ENCODE measurements around the gene ARHGEF10L.

ARHGEF10L gene

DNA sequence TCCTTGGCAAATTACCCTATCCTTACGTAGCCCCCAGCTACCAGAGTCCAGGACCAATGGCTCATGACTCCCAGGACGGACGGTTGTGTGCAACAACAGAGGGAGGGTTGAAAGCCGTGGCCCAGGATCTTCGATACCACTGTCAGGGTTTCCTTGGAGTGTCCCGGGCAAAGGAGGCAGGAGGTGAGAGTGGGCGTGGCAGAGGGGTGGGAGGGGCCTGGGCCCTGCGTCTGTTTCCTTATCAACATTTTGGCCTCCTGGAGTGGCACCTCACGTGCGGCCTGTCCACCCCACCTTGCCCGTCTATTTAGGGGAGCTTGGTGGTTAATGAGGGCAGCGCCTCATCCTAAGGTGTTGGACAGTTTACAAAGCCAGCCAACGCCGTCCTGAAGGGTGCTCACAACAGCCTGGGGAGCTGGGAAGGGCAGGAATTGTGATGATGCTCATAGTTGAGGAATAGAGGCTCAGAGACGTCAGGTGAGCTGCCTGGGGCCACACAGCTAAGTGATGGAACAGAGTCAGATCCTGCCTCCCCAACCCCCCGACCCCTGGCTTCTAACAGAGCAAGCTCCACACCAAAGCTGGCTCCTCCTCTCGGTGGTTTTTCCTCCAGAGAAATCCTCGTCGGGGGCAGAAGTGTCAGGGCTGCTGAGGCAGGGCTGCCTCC, 17.4 kb upstream of the ARHGEF10L start:
- no peak for DNase-seq

GRCh38 chr1:17523321-17524041, 16.0 kb upstream of the ARHGEF10L start:
- no peak for DNase-seq

DNA sequence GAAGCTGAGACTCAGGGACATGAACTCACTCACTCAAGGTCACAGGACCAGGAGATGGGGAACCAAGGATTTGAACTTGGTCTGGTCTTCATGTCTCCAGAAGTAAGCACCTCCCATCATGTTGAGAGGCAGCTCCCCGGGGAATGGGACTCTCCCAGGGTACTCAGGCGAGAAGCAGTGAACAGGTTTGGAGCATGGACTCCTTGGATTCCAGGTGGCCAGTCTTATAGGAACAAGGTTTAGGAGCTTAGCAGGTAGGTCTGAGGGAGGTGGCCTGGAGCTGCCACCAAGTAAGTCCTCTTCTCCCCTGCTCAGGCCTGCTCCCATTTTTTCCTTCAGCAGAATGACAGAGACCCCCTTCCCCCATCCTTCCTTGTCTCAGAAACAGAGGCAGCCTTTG, 14.9 kb upstream of the ARHGEF10L start:
- DNase-seq, result no peak

DNA sequence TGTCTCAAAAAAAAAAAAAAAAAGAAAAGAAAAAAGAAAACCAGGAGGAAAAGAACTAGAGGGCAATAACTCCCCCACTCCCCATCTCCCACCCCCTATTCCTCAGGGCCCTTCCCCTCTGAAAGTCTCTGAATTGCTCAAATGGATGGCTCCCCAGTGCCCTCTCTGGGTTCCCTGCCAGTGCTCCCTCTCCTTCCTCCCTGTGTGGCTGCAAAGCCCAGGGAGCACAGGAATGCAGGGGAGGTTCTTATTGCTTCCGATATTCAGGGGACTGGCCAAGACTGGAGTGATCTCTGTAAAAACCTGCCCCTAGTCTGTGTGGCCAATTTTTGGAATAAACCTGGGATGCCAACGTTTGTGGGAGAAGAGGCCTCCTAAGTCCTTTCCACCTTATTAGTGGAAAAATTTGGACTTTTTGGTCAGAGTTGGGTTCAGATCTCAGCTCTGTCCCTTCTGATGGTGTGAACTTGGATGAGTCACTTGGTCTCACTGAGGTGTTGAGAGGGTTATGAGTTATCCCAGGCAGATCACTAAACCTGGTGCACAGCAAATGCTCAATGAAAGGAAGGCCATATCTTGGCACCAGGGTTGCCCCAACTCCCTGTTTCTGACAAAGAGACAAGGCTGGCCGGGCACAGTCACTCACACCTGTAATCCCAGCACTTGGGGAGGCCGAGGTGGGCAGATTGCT, 13.4 kb upstream of the ARHGEF10L start:
- no peak for DNase-seq

DNA sequence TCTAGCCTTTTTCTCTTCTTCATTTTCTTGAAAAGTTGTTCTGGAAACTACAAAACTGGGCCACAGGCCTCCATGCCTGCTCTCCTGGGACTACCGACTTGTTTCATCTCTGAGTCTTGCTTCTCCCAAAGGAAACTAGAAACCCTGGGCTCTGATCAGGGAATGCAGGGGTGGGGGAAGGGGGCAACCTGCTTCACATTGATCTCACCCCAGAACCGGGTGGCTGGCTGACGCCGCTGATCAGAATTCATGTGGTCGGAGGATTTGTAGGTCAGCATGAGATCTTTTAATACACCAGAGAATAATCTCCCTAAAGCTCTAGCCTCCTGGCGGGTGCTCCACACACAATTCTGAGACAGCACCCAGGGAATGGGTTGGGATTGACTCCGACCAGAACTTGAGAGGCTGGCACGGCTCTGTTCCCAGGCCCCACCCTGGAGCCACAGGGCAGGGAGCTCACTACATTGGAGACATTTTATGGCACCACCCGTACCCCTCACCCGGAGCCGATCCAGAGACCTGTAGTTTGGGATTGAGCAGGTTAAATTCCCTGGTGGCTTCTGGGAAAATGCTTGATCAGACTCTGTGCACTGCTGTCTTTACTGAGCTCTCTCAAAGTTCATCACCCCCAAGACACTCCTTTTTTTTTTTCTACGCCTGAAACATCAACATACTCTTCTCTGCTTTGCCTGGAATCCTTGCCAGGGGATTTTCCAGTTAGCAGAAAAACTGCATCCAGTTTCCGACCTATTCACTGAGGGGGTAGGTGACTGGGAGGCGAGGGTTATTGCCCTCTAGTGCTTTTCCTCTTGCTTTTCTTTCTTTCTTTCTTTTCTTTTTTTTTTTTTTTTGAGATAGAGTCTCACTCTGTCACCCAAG, 12.2 kb upstream of the ARHGEF10L start:
- no peak for DNase-seq

GRCh38 chr1:17529381-17529780, 10.1 kb upstream of the ARHGEF10L start:
- DNase-seq, result no peak

DNA sequence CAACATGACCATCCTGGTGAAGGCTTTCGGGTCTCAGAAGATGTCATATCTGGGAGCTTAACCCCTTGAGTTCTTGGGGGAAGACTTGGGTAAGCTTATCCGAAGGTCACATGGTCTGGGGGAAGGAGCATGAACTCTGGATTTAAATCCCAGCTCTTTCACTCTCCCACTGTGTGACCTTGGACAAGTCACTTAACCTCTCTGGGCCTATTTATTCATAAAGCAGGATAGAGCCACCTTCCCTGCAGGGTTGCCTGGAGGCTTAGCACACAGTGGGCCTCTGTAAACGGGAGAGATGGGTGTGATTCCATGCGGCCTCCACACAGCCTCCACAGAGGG, 8.2 kb upstream of the ARHGEF10L start:
- DNase-seq, result no peak

GRCh38 chr1:17531682-17532487, 7.6 kb upstream of the ARHGEF10L start:
- no peak for DNase-seq

DNA sequence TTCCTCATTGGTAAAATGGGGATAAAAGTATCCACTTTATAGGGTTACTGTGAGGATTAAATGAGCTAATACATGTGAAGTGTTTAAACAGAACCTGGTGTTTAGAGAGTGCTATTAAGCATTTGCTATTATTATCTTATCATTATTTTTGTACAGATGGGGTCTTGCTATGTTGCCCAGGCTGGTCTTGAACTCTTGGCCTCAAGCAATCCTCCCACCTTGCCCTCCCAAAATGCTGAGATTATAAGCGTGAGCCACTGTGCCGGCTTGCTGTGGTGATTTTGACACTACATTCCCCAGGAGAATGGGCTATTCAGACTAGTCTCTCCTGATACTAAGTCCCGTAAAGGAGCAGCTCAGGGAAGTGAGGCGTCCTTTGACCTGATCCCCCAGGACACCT, 6.3 kb upstream of the ARHGEF10L start:
- no peak for DNase-seq

GRCh38 chr1:17535300-17535936, 4.1 kb upstream of the ARHGEF10L start:
- no peak for DNase-seq

- DNase-seq, result no peak
These were observed 1.5 kb upstream of the ARHGEF10L start for GRCh38 chr1:17538010-17538409.

DNA sequence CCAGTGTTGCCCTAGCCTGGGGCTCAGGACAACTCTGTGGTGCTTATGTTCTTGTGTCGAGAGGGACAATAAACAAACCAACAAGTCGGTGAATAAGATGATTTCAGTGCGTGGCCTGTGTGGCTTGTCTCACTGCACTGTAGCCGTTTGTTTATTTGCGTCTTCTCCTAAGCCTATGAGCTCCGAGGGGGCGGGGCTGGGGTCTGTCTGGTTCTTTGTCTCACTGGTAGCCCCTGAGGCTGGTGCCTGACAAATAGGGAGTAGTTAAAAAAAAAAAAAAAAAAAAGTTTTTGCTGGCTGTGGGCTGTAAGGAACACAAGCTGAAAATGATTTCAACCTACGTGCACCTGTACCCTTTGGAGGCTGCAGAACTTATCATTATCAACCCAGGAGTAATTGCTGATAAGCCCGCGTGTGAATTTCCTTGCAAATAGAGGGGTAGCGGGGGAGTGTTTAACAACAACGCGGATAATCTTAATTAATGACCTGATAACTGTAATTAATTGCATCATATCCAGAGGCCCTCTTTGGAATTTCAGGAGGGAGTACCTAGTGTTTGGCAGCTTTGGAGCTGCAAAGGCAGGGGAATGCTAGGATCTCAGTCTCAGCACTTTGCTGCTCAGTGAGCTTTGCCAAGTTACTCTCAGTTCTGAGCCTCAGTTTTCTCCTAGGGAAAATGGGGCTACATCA, 925 bp upstream of the ARHGEF10L start:
- no peak for DNase-seq

- DNase-seq, result no peak
These were observed 401 bp upstream of the ARHGEF10L start for GRCh38 chr1:17539118-17539476.

DNA sequence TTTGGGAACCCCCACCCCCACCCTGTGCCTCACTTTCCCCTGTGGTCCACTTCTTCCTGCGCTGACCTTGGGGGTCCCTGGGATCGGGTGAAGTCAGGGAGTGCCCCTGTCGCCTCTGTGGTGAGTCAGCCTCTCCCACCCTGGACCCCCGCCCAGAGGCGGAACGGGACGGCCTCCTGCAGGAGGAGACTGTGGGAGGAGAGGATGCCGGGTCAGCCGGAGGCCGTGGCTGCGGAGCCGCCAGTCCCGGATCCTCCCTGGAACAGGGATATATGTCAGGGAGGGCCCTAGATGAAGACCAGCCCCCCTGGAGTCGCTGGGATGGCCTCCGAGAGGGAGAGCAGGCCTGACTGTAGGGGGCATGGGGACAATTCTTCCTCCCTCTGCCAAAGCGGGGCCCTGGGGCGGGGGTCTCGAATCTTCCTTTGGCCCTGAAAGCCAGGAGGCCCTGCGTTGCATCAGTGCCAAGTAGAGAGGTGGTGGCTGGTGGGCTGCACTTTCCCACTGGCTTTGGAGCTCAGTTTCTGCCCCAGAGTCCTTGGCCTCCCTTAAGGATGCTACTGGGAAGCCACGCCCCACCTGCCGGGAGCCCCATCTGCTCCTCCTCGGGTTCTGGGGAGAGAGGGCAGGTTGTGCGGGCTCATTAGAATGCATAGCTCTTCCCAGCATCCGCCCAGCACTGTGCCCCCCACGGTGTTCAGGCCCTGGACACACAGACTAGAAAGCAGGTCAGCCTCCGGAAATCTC, 930 bp downstream of the ARHGEF10L start:
- DNase-seq, result no peak

DNA sequence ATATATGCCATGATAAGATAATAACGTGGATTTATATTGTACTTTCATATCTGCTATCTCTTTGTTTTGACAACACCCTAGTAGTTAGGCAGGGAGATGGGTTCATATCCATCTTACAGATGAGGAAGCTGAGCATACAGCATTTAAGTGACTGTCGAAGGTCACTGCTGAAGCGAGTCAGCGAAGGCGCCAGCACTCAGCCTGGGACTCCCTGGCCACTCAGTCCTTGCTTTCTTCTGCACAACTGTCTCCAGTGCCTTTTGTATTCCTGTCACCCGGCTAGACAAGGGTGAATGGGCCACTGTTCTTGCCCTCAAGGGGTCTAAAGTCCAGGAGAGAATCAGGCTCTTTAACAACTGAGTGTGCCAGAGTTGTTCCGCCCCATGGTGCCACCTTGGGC, 3.1 kb downstream of the ARHGEF10L start:
- no peak for DNase-seq

DNA sequence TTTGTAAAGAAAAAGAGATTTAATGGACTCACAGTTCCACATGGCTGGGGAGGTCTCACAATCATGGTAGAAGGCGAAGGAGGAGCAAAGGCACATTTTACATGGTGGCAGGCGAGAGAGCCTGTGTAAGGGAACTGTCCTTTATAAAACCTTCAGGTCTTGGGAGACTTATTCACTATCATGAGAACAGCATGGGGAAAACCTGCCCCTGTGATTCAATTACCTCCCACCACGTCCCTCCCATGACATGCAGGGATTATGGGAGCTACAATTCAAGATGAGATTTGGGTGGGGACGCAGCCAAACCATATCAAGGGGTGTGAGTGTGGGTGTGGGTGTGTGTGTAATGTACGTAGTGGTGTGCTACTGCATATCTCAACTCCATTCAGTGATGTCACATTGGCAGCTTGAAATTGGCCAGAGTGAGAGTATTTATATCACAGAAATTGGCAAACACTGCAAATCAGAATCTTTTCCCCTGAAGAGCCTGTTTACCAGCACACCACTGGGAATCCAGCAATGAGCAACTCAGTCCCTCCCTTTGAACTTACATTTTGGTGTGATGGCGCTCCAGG, 5.4 kb downstream of the ARHGEF10L start:
- no peak for DNase-seq

GRCh38 chr1:17545356-17545755, 5.9 kb downstream of the ARHGEF10L start:
- DNase-seq, result no peak

GRCh38 chr1:17546946-17547670, 7.6 kb downstream of the ARHGEF10L start:
- no peak for DNase-seq

DNA sequence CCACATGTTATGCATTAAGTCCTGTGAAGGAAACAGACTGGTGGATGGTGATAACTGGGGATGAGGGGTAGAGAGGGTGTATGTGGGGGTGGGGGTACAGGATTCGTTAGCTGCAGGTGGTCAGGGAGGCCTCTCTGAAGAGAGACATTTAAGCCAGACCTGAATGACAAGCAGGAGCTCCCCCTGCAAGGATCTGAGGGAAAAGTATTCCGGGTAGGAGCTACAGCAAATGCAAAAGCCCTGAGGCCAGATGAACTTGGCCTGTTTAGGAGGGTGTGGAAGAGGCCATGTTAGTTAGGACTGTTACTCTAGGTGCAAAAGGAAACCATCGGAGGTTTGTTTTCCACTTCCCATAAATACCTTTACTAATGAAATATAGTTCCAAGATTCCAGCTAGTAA, 9.9 kb downstream of the ARHGEF10L start:
- DNase-seq, result no peak

All from activated naive CD4-positive, alpha-beta T cell treated with anti-CD3 and anti-CD28 coated beads, Interleukin-2, amount 50 U/mL, for 16 hours (primary cell).